ENCODE measurements around the gene CADPS.
A peak's percentile ranks its signal among the peaks of the same experiment; 100 is the strongest.

CADPS gene

GRCh38 chr3:62602129-62602770 is 273.0 kb downstream of the CADPS start:
- Histone ChIP-seq H3K4me3 (ENCODE audit: low read depth, low read length) (no peak overlapping the region), H3K36me3 (no peaks in the 10 kb centered on the region), H3K9me3 (no peaks in the 10 kb centered on the region), H3K27me3 (no peaks in the 10 kb centered on the region), H3K4me1 (peaks cover 27% of the 10 kb centered on the region)
- TF ChIP-seq CTCF (IDR thresholded peaks at IDR 0.05; ENCODE audit: low read depth, low read length): no peak
- DNase-seq: no peak

- no peak for TF ChIP-seq CTCF (IDR thresholded peaks at IDR 0.05; ENCODE audit: low read depth, low read length)
- DNase-seq: no peak
- Histone ChIP-seq H3K27me3 (no peaks in the 10 kb centered on the region), H3K4me1 (peaks cover 27% of the 10 kb centered on the region), H3K36me3 (no peaks in the 10 kb centered on the region), H3K9me3 (no peaks in the 10 kb centered on the region), H3K4me3 (ENCODE audit: low read depth, low read length) (no peak overlapping the region)
Measured at GRCh38 chr3:62601238-62602070, 273.8 kb downstream of the CADPS start.

- no peak overlapping the region for H3K4me3 ChIP-seq (ENCODE audit: low read depth, low read length)
- H3K27me3 ChIP-seq: no peaks in the 10 kb centered on the region
- DNase-seq: no peak
- H3K36me3 ChIP-seq: no peaks in the 10 kb centered on the region
- H3K4me1 ChIP-seq: peaks cover 24% of the 10 kb centered on the region
- no peak for TF ChIP-seq CTCF (IDR thresholded peaks at IDR 0.05; ENCODE audit: low read depth, low read length)
- no peaks in the 10 kb centered on the region for H3K9me3 ChIP-seq
Measured at GRCh38 chr3:62600033-62600432, 275.2 kb downstream of the CADPS start.

GRCh38 chr3:62597491-62597890 is 277.7 kb downstream of the CADPS start:
- H3K4me3 ChIP-seq (ENCODE audit: low read depth, low read length): no peak overlapping the region
- no peak for DNase-seq

GRCh38 chr3:62592408-62592807 is 282.8 kb downstream of the CADPS start:
- no peak for TF ChIP-seq CTCF (IDR thresholded peaks at IDR 0.05; ENCODE audit: low read depth, low read length)
- H3K4me1 ChIP-seq: peaks cover 1% of the 10 kb centered on the region
- no peaks in the 10 kb centered on the region for H3K27me3 ChIP-seq
- H3K36me3 ChIP-seq: no peaks in the 10 kb centered on the region
- H3K4me3 ChIP-seq (ENCODE audit: low read depth, low read length): no peak overlapping the region
- no peaks in the 10 kb centered on the region for H3K9me3 ChIP-seq
- DNase-seq: no peak

More at GRCh38 chr3:62597491-62597890, 277.7 kb downstream of the CADPS start:
- no peaks in the 10 kb centered on the region for H3K27me3 ChIP-seq
- no peak for TF ChIP-seq CTCF (IDR thresholded peaks at IDR 0.05; ENCODE audit: low read depth, low read length)
- H3K4me1 ChIP-seq: peaks cover 24% of the 10 kb centered on the region
- H3K36me3 ChIP-seq: no peaks in the 10 kb centered on the region
- no peaks in the 10 kb centered on the region for H3K9me3 ChIP-seq

- Histone ChIP-seq H3K27me3 (no peaks in the 10 kb centered on the region), H3K9me3 (no peaks in the 10 kb centered on the region), H3K4me1 (no peaks in the 10 kb centered on the region; the same call in none of the 2 replicates), H3K4me3 (ENCODE audit: low read depth, low read length) (no peak overlapping the region), H3K36me3 (no peaks in the 10 kb centered on the region)
- DNase-seq: no peak
- TF ChIP-seq CTCF (IDR thresholded peaks at IDR 0.05; ENCODE audit: low read depth, low read length): peak; percentile 20; the same call in 1 of the 2 replicates
Measured at GRCh38 chr3:62589078-62589477, 286.1 kb downstream of the CADPS start.

All from BE2C (cell line).